NCI-H446 treated with DMSO at 0.1 percent for 48 hours (cell line): Measurements from ENCODE around the gene SOS2.
"Not testable (repeated sequence)": the region's sequence is repeated elsewhere in the genome, so short reads cannot be mapped to it uniquely, and the experiment has no call there.

ENCODE experiments used
- DNase-seq: peaks from one replicate; lab custom pipeline; 2025; lab: John Stamatoyannopoulos, UW

Gene SOS2

DNA sequence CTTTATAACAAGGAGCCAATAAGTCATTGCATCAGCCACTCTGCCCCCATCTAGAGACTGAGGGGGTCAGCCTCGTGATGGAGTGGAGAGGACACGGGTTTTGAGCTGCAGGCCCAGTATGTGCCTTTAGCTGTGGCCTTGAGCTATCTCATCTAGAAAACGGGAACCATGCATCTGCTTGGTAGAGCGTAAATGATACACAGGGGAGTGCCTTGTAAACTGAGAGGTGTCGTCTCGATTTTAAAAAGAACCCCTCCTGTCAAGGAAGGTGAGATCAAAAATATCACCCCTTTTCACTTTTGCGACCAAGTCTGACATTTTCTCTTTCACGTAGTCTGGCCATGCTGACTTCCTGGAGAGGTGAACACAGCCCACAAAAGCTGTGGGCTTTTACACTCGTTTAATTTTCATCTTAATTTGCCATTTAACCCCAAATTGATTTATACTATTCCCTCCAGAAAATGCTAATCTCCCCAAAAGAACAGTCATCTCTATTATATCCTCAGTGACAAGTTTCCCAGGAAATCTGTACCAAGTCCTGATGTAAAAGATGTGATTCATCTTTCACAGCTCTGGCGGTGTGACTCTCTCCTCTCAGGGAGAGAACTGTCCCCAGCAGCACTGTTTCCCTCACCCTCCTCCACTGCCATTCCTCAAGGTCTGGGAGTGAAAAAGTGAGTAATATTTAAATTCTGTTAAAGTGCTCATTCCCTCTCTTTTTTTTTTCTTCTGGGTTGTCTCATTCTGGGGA is 145.6 kb downstream of the SOS2 start:
- no peak for DNase-seq

- no peak for DNase-seq
Observed at GRCh38 chr14:50084666-50085065, 146.7 kb downstream of the SOS2 start.

GRCh38 chr14:50083467-50084337 is 147.7 kb downstream of the SOS2 start:
- no peak for DNase-seq

GRCh38 chr14:50082784-50083466 is 148.5 kb downstream of the SOS2 start:
- no peak for DNase-seq

- DNase-seq, result no peak
Observed at GRCh38 chr14:50082308-50082742, 149.1 kb downstream of the SOS2 start.

DNA sequence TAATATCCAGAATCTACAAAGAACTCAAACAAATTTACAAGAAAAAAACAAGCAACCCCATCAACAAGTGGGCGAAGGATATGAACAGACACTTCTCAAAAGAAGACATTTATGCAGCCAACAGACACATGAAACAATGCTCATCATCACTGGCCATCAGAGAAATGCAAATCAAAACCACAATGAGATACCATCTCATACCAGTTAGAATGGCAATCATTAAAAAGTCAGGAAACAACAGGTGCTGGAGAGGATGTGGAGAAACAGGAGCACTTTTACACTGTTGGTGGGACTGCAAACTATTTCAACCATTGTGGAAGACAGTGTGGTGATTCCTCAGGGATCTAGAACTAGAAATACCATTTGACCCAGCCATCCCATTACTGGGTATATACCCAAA is 152.3 kb downstream of the SOS2 start:
- DNase-seq, result not testable (repeated sequence)

GRCh38 chr14:50073663-50074062 is 157.7 kb downstream of the SOS2 start:
- DNase-seq, result not testable (repeated sequence)

- no peak for DNase-seq
Observed at GRCh38 chr14:50072395-50072794, 159.0 kb downstream of the SOS2 start.

DNA sequence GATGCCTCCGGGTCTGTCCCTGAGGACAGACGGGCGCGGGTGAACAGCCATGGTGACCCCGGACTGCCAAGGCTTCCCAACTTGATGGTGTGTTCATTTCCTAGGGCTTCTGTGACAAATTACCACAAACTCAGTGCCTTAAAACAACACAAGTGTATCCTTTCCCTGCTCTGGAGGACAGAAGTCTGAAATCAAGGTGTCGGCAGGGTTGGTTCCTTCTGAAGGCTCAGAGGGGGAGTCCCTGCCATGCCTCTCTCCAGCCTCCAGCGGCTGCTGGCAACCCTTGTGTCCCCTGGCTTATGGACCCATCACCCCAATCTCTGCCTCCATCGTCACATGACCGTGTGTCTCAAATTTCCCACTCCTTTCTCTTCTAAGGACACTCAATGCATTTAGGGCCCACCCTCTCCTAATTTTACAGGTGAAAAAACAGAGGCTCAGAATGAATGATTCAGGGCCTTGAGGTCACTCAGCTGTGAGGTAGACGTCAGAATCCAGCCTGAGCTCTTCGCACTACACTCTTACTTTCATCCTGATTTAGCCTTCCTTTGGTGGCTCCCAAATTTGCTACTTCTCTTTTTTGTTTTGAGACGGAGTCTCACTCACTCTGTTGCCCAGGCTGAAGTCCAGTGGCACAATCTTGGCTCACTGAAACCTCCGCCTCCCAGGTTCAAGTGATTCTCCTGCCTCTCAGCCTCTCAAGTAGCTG is 160.4 kb downstream of the SOS2 start:
- DNase-seq, result no peak

DNA sequence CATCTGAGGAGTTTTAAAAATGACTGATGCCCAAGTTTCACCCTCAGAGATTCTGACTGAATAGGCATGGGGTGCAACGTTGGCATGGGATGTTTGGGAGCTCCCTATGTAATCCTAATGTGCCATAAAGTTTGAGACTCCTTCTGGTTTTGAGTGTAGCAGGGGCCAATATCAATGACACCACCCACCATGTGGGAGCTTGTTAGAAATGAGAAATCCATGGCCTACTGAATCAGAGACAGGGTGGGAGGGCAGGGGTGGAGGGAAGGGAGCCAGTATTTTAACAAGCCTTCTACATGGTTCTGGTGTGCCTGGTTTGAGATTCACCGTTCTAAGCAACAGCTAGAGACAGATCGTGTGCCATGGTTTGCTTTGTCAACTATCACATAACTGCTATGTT is 161.1 kb downstream of the SOS2 start:
- DNase-seq, result no peak

DNA sequence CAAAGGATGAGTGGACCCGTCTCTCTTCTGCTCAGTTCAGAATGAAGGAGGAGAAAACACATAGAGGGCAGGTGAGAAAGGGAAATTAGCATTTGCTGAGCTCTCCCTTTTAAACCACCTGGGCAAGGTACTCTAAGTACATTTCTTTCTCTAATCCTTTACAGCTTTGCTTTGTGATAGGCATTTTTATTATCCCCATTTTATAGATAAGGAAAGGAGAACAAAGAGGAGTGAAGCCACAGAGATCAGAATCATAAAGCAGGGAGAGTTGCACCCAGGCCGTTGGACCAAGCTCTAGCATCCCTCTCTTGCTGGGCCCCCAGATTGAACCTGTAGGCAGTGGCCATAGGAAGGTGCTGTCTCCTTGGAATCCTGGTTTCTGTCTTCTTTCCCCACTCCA is 162.1 kb downstream of the SOS2 start:
- no peak for DNase-seq

GRCh38 chr14:50068496-50068895 is 162.9 kb downstream of the SOS2 start:
- no peak for DNase-seq

DNA sequence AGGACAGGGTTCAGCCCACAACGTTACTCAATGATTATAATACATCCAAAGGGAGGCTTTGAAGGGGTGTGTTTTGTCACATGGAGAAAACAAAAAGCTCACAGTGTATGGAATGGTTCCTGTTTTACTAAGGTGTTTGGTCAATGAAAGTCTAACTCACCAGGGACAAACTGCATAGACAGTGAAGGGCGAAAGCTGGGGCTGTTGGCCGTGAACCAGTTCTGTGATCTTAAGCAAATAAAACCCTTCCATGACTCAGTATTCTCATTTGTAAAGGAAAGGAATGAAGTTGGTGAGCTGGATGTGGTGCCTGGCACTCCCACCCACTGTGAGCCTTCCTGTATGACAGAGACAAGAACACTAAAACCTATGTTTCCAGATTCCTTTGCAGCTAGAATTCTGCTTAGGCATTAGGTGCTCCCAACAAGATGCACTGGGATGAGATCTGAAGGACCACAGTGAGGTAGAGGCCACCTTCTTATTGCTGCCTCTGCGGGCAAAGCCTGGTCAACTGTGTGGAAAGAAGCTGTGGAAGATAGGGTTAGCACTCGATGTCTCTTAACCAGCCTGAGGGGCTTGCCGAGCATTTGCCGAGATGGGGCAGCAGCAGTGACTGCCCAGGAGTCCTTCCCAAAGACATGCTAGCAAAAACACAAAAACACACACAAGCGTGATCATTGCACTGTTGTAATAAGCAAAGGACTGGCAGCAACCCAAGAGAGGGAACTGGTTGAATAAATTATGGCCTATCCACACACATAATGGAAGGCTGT is 163.5 kb downstream of the SOS2 start:
- DNase-seq, result no peak
